Left hindlimb (tissue), 1 donor: Measurements from ENCODE around the gene RAD51AP1.

ENCODE experiments used
- DNase-seq: peaks from one replicate; pipeline ENCODE4 v3.0.0-alpha.2; 2018

The RAD51AP1 gene

GRCh38 chr12:4603946-4604345 lies 65.3 kb downstream of the RAD51AP1 start:
- DNase-seq, result no peak

DNA sequence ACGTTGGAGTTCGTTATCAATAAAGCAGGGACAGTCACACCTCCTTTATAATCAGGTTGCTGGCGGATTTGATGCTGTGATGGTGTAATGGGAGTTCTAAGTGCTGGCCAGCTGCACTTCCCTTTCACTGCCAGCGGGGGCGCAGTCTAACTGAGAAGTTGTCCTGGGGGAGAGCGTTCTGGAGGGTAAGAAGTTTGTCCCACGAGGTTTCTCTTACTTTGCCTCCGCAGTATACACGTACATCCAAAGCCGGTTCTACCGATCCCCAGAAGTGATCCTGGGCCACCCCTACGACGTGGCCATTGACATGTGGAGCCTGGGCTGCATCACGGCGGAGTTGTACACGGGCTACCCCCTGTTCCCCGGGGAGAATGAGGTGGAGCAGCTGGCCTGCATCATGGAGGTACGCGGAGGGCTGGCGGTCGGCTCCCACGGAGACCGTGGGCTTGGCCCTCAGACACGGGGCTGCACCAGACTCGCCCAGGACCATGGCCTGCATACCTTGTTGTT lies 66.0 kb downstream of the RAD51AP1 start:
- peak; percentile 76 for DNase-seq

- no peak for DNase-seq
Measured at GRCh38 chr12:4607056-4607455, 68.4 kb downstream of the RAD51AP1 start.

- no peak for DNase-seq
Measured at GRCh38 chr12:4609071-4609470, 70.4 kb downstream of the RAD51AP1 start.
